Measurements from ENCODE around the gene QSOX1. TPM values are rescaled to one million over a fixed set of nuclear protein-coding genes. Genes with fewer than 3 reads are reported as not detected.

The QSOX1 gene
- polyA plus RNA-seq, 5 donors = 123 to 207 (median 160) TPM

GRCh38 chr1:180231506-180231921 is 76.8 kb downstream of the QSOX1 start:
- DNase-seq = no peak

DNA sequence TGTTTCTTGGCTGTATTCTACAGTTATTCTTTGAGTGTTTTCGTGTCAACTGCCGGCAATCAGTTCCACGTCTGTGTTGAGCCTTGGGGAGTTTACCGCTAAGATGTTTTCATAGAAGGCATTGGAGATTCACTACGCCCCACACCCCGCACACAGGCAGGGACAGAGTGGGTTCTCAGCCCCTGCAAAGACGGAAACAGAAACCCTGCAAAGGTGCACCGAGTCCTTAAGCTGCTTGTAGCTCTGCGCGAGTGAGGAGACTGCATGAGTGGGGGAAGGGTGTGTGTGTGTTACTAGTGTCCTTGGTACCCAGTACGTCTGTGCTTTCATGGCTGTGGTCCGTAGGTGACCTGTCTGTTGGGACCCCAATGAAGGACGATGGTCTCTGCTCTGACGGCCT is 77.3 kb downstream of the QSOX1 start:
- no peak for DNase-seq

GRCh38 chr1:180232521-180233043 is 77.9 kb downstream of the QSOX1 start:
- no peak for DNase-seq

DNA sequence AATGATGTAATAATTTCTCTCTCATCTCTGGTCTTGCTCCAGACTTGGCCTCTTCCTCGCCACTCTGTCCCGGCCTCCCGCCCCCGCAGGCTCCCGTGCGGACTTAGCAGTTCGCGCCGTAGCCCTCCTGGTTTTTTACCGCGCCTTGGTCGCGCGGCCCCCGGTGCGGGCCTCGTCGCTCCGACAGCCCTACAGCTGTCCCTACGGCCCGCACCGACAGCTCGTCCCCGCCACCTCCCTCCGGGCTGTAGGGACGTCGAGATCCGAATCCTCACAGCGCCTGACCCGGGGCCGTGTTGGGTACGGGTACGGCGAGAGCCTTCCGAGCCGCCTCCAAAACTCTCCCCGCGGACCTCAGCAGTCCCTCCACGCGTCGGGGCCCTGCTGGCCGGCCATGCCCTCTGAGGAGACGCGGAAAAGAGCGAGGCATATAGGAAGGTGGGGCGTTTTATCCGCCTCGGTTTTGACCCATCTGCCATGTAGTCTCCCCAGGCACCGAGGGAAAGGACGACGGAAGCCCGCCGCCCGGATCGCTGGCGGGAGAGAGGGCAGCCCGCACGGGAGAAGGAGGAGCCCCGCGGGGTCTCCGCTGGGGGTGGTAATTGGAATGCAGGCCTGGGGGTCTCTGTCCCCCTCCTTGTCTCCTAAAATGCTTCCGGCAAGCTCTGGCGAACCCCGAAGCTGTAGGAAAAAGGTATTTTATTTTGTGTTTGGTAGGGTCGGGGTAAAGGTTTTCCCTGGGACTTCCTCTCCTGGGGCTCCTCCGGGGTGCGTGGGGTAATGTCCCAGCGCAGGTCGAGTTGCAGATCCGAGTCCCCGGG is 78.7 kb downstream of the QSOX1 start:
- DNase-seq = no peak

- no peak for DNase-seq
These were observed 79.9 kb downstream of the QSOX1 start for GRCh38 chr1:180234369-180235076.

- no peak for DNase-seq
These were observed 80.4 kb downstream of the QSOX1 start for GRCh38 chr1:180235077-180235501.

DNA sequence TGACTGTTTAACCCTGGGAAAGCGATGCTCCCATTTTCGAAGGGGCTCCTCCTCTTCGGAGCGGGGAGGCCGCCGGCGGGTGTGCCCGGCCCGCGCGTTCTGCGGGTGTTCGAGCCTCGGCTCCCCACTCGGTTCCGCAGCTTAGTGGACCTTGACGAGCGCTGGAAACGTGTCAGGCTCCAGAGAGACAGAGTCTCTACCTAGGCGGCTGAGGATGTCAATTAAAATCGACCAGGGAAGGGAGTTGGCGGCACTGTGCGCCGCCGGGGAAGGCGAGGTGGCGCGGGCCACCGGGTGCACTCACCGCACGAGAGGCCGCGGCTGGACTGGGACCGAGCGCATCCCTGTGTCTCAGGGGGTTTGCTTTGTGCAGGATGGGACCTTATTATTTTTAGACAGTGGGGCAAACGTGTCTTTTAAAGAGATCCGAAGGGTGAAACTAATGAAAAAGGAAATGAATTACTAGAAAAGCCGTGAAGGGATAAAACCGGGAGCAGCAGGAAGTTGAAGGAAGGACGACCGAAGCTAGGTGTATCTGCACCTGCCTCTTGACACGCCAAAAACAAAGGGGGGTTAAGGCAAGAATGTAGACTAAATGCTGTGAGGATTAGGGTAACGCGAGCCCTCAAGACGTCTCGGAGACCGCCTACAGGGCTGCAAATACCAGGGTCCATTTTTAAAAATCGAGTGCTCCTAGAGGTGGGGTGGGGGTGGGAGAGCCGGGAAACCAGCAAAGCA is 81.0 kb downstream of the QSOX1 start:
- DNase-seq = no peak

GRCh38 chr1:180236698-180237509 is 82.2 kb downstream of the QSOX1 start:
- DNase-seq = no peak

DNA sequence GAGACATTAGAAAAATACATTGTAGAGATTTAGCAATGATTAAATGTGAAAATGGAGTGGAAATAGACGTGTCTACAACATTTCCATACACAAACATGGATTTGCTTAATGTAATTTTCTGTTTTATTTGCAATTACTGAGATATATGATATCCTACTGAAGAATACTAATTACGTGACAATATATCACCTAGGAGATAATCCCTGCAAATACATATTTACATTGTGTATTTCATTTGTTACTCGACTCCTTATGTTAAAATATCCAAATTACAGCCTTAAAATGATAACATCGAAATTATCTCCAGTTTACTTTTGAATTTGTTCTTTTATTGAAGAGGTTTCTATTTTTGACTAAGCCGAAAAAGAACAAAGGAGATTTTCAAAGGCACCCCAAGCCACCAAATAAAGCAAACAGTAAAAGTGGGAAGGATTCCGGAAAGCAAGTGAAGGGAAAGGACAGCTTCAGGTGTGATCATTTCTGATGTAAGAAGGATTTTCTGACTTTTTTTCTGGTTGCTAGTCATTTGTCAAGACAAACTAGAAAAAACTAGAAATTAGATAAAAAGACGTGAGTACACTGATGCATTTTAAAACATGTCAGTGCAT is 83.3 kb downstream of the QSOX1 start:
- no peak for DNase-seq

DNA sequence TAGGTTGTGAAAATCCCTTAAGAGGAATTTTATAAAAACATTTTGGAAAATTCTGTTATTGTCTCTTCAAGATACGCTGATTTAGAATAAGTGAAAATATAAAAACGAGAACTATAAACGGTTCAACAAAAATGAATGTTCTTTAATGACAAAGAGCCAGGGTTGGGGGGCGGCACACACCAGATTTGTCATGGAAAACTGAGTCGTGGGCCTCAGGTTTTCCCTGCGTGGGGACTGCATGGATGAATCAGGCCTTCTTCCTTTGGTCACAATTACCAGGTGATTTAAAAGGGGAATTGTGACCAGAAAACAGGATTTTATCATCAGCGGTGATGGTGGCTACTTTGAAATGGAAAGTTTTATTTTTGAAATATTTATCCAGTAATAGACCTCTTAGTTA is 84.0 kb downstream of the QSOX1 start:
- DNase-seq = no peak

DNA sequence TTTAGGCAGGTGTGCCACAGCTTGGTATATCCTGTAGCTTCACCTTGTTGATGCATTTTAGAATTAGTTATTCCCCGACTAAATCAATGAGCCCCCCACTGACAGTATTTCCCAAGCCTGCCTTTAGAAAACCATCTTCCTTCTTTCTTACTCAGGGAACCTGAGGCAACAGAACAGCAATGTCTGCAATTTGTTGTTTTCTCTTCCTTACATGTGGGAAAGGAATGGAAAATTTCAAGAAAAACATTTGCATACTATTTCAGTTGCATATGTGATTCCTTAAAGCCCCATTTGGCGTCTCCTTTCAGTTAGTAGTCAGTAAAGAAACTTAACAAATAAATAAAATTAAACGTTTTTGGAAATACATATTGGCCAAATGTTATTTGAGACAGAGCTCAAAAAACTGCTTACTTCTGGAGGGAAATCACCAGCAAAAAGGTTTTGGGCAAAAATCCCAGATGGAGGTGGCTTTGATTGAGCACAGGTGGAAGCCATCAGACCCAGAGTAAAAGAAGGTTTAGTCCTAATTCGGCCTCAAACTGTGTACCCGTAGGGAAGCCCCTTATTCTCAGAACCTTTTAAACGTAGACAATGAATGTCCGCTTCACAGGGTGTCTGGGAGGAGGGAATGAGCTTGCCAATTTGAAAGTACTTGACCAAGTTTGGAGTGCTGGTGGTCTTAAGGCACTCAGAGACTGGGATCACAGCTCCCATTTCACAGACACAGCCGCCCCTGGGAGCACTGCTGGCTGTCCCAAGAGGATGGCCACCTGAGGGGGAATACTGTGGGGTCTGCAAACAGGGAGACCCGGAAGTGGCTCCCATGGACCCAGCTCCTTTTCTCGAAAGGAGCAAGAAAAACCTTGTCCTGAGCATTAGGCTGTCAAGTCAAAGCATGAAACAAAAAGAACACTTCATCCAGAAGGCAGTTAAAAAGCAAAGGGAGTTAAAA is 84.8 kb downstream of the QSOX1 start:
- no peak for DNase-seq

DNA sequence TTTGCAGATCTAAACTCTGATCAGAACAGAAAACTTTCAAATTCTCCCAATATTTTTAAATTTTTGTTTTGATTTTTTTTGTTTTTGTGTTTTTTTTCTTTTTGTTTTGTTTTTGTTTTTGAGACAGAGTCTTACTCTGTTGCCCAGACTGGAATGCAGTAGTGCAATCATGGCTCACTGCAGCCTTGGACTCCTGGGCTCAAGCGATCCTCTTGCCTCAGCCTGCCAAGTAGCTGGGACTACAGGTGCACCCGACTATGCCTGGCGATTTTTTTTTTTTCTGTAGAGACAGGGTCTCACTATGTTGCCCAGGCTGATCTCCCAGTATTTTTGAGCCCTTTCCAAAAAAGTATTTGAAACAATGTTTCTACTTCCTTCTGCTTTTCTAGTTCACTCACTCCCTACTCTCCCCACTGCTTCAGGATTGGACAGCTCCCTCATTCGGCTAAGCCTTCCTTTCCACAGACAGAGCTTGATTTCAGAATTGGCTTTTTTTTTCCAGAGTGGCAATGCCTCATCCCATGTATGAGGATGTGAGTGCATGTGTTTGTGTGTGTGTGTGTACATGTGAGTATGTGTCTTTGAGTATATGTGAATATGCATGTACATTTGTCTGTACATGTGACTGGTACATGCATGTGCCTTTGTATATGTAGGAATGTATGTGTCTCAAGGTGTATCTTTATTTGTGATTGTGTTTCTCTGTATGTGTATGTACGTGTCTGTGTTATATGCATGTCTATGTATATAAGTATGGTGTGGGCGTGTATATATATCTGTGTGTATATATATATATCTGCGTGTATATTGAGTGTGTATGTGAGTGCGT is 87.3 kb downstream of the QSOX1 start:
- DNase-seq = no peak

- no peak for DNase-seq
These were observed 89.0 kb downstream of the QSOX1 start for GRCh38 chr1:180243517-180244221.

GRCh38 chr1:180244840-180245239 is 90.2 kb downstream of the QSOX1 start:
- DNase-seq = no peak

DNA sequence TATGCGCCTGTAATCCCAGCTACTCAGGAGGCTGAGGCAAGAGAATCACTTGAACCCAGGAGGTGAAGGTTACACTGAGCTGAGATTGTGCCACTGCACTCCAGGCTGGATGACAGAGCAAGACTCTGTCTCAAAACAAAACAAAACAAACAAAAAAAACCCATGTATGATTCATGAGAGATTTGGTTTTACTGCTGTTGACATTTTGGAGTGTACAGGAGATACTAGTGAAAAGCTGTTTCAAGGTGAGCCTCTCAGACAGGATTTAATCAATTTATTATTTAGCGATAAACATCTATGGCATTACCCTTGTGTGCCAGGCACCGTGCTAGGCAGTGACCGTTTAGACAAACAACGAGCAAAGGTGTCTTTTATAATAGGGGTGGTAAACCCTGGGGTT is 91.9 kb downstream of the QSOX1 start:
- no peak for DNase-seq

GRCh38 chr1:180247061-180247460 is 92.4 kb downstream of the QSOX1 start:
- DNase-seq = no peak

- DNase-seq = no peak
These were observed 92.9 kb downstream of the QSOX1 start for GRCh38 chr1:180247580-180247979.

GRCh38 chr1:180248176-180248575 is 93.5 kb downstream of the QSOX1 start:
- DNase-seq = no peak

All from right lung (tissue), 5 donors.